ENCODE measurements around the gene CSRNP2. TPM values are rescaled to one million over a fixed set of nuclear protein-coding genes. Genes with fewer than 3 reads are reported as not detected.
A peak's percentile ranks its signal among the peaks of the same experiment; 100 is the strongest.

CSRNP2 gene
- total and polyA plus RNA-seq, 2 of the 4 experiments (the other 2 are of a cell fraction): 14.0 to 21.7 TPM

GRCh38 chr12:51047655-51048540 lies 35.5 kb downstream of the CSRNP2 start, which contains the start of gene LETMD1 (continued):
- TF ChIP-seq CTCF (conservative IDR thresholded peaks at IDR 0.05; ENCODE audit: low read depth, low read length): peak; percentile 90

DNA sequence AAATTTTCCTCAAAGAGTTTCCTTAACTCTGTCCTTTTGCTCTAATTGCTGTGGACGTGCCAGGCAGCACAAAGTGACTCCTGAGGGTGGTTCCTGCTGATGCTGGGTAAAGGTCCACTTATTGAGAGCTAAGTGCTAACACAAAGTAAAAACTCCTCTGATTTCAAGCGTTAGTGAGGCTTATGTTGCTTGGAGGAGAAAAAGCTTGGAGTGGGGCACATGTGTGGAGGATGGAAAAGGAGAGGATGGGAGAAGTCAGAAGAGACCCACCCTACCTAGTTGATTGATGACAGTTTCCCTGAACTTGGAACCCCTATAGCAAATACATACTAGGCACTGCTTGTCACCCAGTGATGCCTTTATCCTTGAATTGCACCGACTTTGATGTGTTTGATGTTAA lies 47.1 kb downstream of the CSRNP2 start:
- DNase-seq: no peak
- Histone ChIP-seq H2AFZ (replicated peaks; ENCODE audit: low read length, poor library complexity) (no peak overlapping the region), H2AK9ac (replicated peaks; ENCODE audit: low read depth, low read length, poor library complexity) (no peak overlapping the region), H3K56ac (ENCODE audit: extremely low read depth, insufficient read depth, low read length) (no peak overlapping the region), H3K36me3 (ENCODE audit: control insufficient read depth, insufficient read depth, low read length) (no peaks in the 10 kb centered on the region), H2AK5ac (ENCODE audit: low read depth, low read length) (no peak overlapping the region), H4K91ac (ENCODE audit: insufficient read depth, low read depth, low read length) (no peak overlapping the region), H3K27ac (ENCODE audit: insufficient read depth, low read length) (no peak overlapping the region), H3K9ac (ENCODE audit: low read depth, low read length) (no peak overlapping the region), H2BK5ac (ENCODE audit: low read depth, low read length, poor library complexity, severe bottlenecking) (no peak overlapping the region), H3K14ac (replicated peaks; ENCODE audit: low read depth, low read length) (no peak overlapping the region), H3K23ac (ENCODE audit: low read depth, low read length) (no peak overlapping the region), H3K27me3 (ENCODE audit: control insufficient read depth, insufficient read depth, low read length) (no peaks in the 10 kb centered on the region), H3K4me1 (ENCODE audit: control insufficient read depth, insufficient read depth, low read length) (no peaks in the 10 kb centered on the region), H2BK15ac (ENCODE audit: low read depth, low read length) (no peak overlapping the region), H2BK120ac (ENCODE audit: low read depth, low read length) (no peak overlapping the region), H3K9me1 (ENCODE audit: insufficient read depth, low read length) (no peaks in the 10 kb centered on the region), H4K5ac (ENCODE audit: low read depth, low read length) (no peak overlapping the region), H3K79me1 (ENCODE audit: low read depth in 1 of 2, low read length in 2 of 2) (no peaks in the 10 kb centered on the region), H2BK20ac (ENCODE audit: low read depth, low read length) (no peak overlapping the region), H4K8ac (ENCODE audit: low read depth in 2 of 2, low read length in 2 of 2) (no peak overlapping the region), H4K20me1 (ENCODE audit: insufficient read depth, low read length) (no peaks in the 10 kb centered on the region; the same call in 1 of the 2 replicates), H3K9me3 (ENCODE audit: control insufficient read depth, insufficient read depth, low read length) (no peaks in the 10 kb centered on the region), H3K18ac (ENCODE audit: low read depth, low read length) (no peak overlapping the region), H3K4ac (ENCODE audit: low read depth, low read length) (no peak overlapping the region), H3K4me3 (ENCODE audit: insufficient read depth, low read depth, low read length) (no peak overlapping the region), H3K4me2 (ENCODE audit: low read depth, low read length) (no peak overlapping the region)
- in situ Hi-C loops (cut with MboI; ENCODE audit: low sequenced_read_pairs): no loop called here
- ChIA-PET CTCF (no interaction called here), POLR2A (ENCODE audit: unreplicated experiment) (no interaction called here)
- WGBS, 2 experiments (ENCODE audit: extremely low coverage in 2 of 2, insufficient read length in 1 of 2): no CpG with 5 or more reads among the region's 3 CpGs
- BruUV-seq (replicated peaks): no TSS peak
- dilution Hi-C loops (cut with HindIII; ENCODE audit: low sequenced_read_pairs, unreplicated experiment): no loop called here
- intact Hi-C loops (cut with micrococcal nuclease): no loop called here
- no peak for TF ChIP-seq CHD1 (IDR thresholded peaks at IDR 0.05; ENCODE audit: low read depth, low read length)
- ATAC-seq (ENCODE audit: low read depth): no peak
